ENCODE measurements around the gene CHSY3.

CHSY3 gene

DNA sequence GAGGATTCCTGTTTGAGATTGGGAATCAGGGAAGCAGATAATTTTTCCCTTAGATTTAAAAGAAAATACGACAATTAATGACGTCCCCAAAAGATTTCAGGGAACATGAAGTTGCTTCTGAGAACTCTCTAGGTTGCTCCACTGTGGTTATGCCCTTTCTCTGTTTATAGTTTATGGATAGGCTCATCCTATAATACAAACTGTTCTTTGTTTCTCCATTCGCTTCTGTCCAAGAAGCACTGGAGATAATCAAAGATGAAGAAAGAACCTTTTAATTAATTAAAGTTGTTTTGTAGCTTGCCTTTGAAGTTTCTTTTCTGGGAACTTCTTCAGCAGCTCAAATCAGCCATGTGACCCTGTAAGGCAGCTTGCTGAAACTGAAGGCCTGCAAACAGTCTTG, 87.5 kb downstream of the CHSY3 start (continued):
- no peak for TF ChIP-seq SCRT2 (tag by site-specific recombination; IDR thresholded peaks at IDR 0.05)
- TF ChIP-seq ZFP37 (tag by site-specific recombination; IDR thresholded peaks at IDR 0.05): no peak
- TF ChIP-seq, protein P1, sequence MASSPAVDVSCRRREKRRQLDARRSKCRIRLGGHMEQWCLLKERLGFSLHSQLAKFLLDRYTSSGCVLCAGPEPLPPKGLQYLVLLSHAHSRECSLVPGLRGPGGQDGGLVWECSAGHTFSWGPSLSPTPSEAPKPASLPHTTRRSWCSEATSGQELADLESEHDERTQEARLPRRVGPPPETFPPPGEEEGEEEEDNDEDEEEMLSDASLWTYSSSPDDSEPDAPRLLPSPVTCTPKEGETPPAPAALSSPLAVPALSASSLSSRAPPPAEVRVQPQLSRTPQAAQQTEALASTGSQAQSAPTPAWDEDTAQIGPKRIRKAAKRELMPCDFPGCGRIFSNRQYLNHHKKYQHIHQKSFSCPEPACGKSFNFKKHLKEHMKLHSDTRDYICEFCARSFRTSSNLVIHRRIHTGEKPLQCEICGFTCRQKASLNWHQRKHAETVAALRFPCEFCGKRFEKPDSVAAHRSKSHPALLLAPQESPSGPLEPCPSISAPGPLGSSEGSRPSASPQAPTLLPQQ (tag by site-specific recombination; IDR thresholded peaks at IDR 0.05): no peak

GRCh38 chr5:129996896-129997295, 92.6 kb downstream of the CHSY3 start:
- TF ChIP-seq ZNF221 (tag by site-specific recombination; IDR thresholded peaks at IDR 0.05; ENCODE audit: borderline replicate concordance) (no peak), ZNF423 (tag by site-specific recombination; IDR thresholded peaks at IDR 0.05) (no peak), OSR2 (tag by site-specific recombination; IDR thresholded peaks at IDR 0.05) (no peak), ZNF600 (tag by site-specific recombination; IDR thresholded peaks at IDR 0.05) (no peak), KLF10 (tag by site-specific recombination; IDR thresholded peaks at IDR 0.05) (no peak), ZNF398 (tag by site-specific recombination; IDR thresholded peaks at IDR 0.05) (no peak), ZNF214 (tag by site-specific recombination; IDR thresholded peaks at IDR 0.05; ENCODE audit: borderline replicate concordance) (no peak), KLF7 (tag by site-specific recombination; IDR thresholded peaks at IDR 0.05; ENCODE audit: borderline replicate concordance) (no peak), ZNF426 (tag by site-specific recombination; IDR thresholded peaks at IDR 0.05) (no peak), ZNF544 (tag by site-specific recombination; IDR thresholded peaks at IDR 0.05) (no peak), ZIC2 (tag by site-specific recombination; IDR thresholded peaks at IDR 0.05) (no peak), ZNF449 (tag by site-specific recombination; IDR thresholded peaks at IDR 0.05) (no peak), ZBTB21 (tag by site-specific recombination; IDR thresholded peaks at IDR 0.05) (no peak), ZFP37 (tag by site-specific recombination; IDR thresholded peaks at IDR 0.05) (no peak)
- ChIA-PET POLR2A (no interaction called here), CTCF (no interaction called here)
- Histone ChIP-seq H3K4me3 (ENCODE audit: low read depth, low read length) (no peak overlapping the region), H3K27ac (ENCODE audit: extremely low read depth, low read depth, low read length) (no peak overlapping the region), H3K4me1 (ENCODE audit: control insufficient read depth, insufficient read depth, low read length) (no peaks in the 10 kb centered on the region), H3K9me3 (ENCODE audit: control insufficient read depth, insufficient read depth, low read depth, low read length) (no peaks in the 10 kb centered on the region), H3K36me3 (ENCODE audit: control insufficient read depth in 2 of 2, insufficient read depth in 1 of 2, low read length in 2 of 2) (no peaks in the 10 kb centered on the region)

DNA sequence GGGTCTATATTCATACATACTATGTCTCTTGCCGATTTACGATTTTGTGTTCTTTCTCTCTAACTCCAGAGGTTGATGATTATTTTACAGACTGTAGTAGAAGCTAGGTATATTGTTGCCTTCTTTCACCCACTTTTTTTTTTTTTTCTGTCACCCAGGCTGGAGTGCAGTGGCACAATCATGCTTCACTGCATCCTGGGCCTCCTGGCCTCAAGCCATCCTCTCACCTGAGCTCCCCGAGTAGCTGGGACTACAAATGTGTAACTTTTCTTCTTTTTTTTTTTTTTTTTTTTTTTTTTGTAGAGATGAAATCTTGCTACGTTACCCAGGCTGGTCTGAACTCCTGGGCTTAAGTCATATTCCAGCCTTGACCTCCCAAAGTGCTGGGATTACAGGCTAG, 96.2 kb downstream of the CHSY3 start:
- CTCF ChIA-PET: no interaction called here
- H3K27ac ChIP-seq (ENCODE audit: extremely low read depth, low read depth, low read length): no peak overlapping the region
- no peak for TF ChIP-seq KLF1 (tag by site-specific recombination; IDR thresholded peaks at IDR 0.05)
- no peak for TF ChIP-seq ZNF114 (tag by site-specific recombination; IDR thresholded peaks at IDR 0.05)
- TF ChIP-seq, protein P2, sequence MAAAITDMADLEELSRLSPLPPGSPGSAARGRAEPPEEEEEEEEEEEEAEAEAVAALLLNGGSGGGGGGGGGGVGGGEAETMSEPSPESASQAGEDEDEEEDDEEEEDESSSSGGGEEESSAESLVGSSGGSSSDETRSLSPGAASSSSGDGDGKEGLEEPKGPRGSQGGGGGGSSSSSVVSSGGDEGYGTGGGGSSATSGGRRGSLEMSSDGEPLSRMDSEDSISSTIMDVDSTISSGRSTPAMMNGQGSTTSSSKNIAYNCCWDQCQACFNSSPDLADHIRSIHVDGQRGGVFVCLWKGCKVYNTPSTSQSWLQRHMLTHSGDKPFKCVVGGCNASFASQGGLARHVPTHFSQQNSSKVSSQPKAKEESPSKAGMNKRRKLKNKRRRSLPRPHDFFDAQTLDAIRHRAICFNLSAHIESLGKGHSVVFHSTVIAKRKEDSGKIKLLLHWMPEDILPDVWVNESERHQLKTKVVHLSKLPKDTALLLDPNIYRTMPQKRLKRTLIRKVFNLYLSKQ (tag by site-specific recombination; IDR thresholded peaks at IDR 0.05; ENCODE audit: borderline replicate concordance): no peak
- TF ChIP-seq ZNF785 (tag by site-specific recombination; IDR thresholded peaks at IDR 0.05): no peak
- no peak for TF ChIP-seq GLI2 (tag by site-specific recombination; IDR thresholded peaks at IDR 0.05; ENCODE audit: borderline replicate concordance, low read depth)
- TF ChIP-seq ZNF561 (tag by site-specific recombination; IDR thresholded peaks at IDR 0.05; ENCODE audit: borderline replicate concordance): no peak
- TF ChIP-seq KLF7 (tag by site-specific recombination; IDR thresholded peaks at IDR 0.05; ENCODE audit: borderline replicate concordance): no peak
- TF ChIP-seq IKZF3 (tag by site-specific recombination; IDR thresholded peaks at IDR 0.05): no peak
- TF ChIP-seq, protein P3, sequence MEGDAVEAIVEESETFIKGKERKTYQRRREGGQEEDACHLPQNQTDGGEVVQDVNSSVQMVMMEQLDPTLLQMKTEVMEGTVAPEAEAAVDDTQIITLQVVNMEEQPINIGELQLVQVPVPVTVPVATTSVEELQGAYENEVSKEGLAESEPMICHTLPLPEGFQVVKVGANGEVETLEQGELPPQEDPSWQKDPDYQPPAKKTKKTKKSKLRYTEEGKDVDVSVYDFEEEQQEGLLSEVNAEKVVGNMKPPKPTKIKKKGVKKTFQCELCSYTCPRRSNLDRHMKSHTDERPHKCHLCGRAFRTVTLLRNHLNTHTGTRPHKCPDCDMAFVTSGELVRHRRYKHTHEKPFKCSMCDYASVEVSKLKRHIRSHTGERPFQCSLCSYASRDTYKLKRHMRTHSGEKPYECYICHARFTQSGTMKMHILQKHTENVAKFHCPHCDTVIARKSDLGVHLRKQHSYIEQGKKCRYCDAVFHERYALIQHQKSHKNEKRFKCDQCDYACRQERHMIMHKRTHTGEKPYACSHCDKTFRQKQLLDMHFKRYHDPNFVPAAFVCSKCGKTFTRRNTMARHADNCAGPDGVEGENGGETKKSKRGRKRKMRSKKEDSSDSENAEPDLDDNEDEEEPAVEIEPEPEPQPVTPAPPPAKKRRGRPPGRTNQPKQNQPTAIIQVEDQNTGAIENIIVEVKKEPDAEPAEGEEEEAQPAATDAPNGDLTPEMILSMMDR (tag by site-specific recombination; IDR thresholded peaks at IDR 0.05): no peak
- no peak for TF ChIP-seq ZNF548 (tag by site-specific recombination; IDR thresholded peaks at IDR 0.05)
- no peak for TF ChIP-seq FEZF1 (tag by site-specific recombination; IDR thresholded peaks at IDR 0.05)
- no peak for TF ChIP-seq ZNF202 (tag by site-specific recombination; IDR thresholded peaks at IDR 0.05; ENCODE audit: borderline replicate concordance)
- TF ChIP-seq SP3 (tag by site-specific recombination; IDR thresholded peaks at IDR 0.05): no peak

More for the DNA sequence above, 96.2 kb downstream of the CHSY3 start:
- Histone ChIP-seq H3K4me1 (ENCODE audit: control insufficient read depth, insufficient read depth, low read length) (no peaks in the 10 kb centered on the region), H3K4me3 (ENCODE audit: low read depth, low read length) (no peak overlapping the region), H3K36me3 (ENCODE audit: control insufficient read depth in 2 of 2, insufficient read depth in 1 of 2, low read length in 2 of 2) (no peaks in the 10 kb centered on the region), H3K9me3 (ENCODE audit: control insufficient read depth, insufficient read depth, low read depth, low read length) (no peaks in the 10 kb centered on the region)
- POLR2A ChIA-PET: no interaction called here

All from HEK293 (cell line).